HG03066 (cell line): ENCODE data around the gene HYAL2.

Source experiments
- ATAC-seq: cut with Tn5 transposase; IDR thresholded peaks from one replicate; pipeline ENCODE4 v1.9.1; 2021; ENCODE audit warnings: low read depth; ENCODE audit not compliant: unreplicated experiment

The HYAL2 gene

GRCh38 chr3:50322386-50323091, at the start of gene HYAL2:
Gene HYAL2 (minus strand): TSS chr3:50322745. CDS start chr3:50320489, 2,256 bp downstream.
- no peak for ATAC-seq

- no peak for ATAC-seq
Measured at GRCh38 chr3:50371133-50371685, 48.7 kb upstream of the HYAL2 start.

GRCh38 chr3:50370594-50370993, 48.0 kb upstream of the HYAL2 start:
- no peak for ATAC-seq

- ATAC-seq, result no peak
Measured at GRCh38 chr3:50369012-50369670, 46.6 kb upstream of the HYAL2 start.

GRCh38 chr3:50365842-50366220, 43.3 kb upstream of the HYAL2 start:
- ATAC-seq, result no peak

GRCh38 chr3:50365080-50365841, 42.7 kb upstream of the HYAL2 start:
- peak; percentile 87 for ATAC-seq

- no peak for ATAC-seq
Measured at GRCh38 chr3:50364573-50365079, 42.1 kb upstream of the HYAL2 start.

- ATAC-seq, result peak; percentile 13
Measured at GRCh38 chr3:50359760-50360110, 37.2 kb upstream of the HYAL2 start.

GRCh38 chr3:50358911-50359759, 36.6 kb upstream of the HYAL2 start, which contains the start of gene TMEM115:
Gene TMEM115 (minus strand): TSS chr3:50359521. CDS start chr3:50359063, 458 bp downstream.
- peak; percentile 99 for ATAC-seq

- no peak for ATAC-seq
Measured at GRCh38 chr3:50358355-50358910, 35.9 kb upstream of the HYAL2 start.

- no peak for ATAC-seq
Measured at GRCh38 chr3:50357481-50357880, 34.9 kb upstream of the HYAL2 start.

- no peak for ATAC-seq
Measured at GRCh38 chr3:50356553-50356952, 34.0 kb upstream of the HYAL2 start.

GRCh38 chr3:50355829-50356552, 33.4 kb upstream of the HYAL2 start:
- ATAC-seq, result no peak

GRCh38 chr3:50354850-50355249, 32.3 kb upstream of the HYAL2 start:
- no peak for ATAC-seq

GRCh38 chr3:50354186-50354764, 31.7 kb upstream of the HYAL2 start:
- no peak for ATAC-seq

GRCh38 chr3:50353245-50354004, 30.9 kb upstream of the HYAL2 start:
- no peak for ATAC-seq

GRCh38 chr3:50352781-50353180, 30.2 kb upstream of the HYAL2 start:
- ATAC-seq, result no peak

GRCh38 chr3:50351323-50351697, 28.8 kb upstream of the HYAL2 start:
- ATAC-seq, result no peak
